CD8-positive, alpha-beta memory T cell (primary cell): ENCODE results near the gene NAV3. TPM values are rescaled to one million over a fixed set of nuclear protein-coding genes. Genes with fewer than 3 reads are reported as not detected.

Experiments used
- CTCF ChIA-PET: fragments of 350-600 bp; sonication (Branson Sonifier 250); formaldehyde crosslinking; loops from one replicate; lab custom pipeline; 2021; ENCODE audit warnings: antibody characterized with exemption; lab: Charles Lee
- POLR2A ChIA-PET: fragments of 350-600 bp; sonication (Branson Sonifier 250); formaldehyde crosslinking; loops from one replicate; lab custom pipeline; 2021; ENCODE audit warnings: antibody characterized with exemption; lab: Charles Lee
- DNase-seq, 5 donors: peaks; one replicate each; pipeline versions ENCODE4 v3.0.0 to v3.0.0-alpha.2; 2020 to 2022; ENCODE audit warnings: mixed read lengths in 1 of 5
- H3K27ac ChIP-seq: one replicate; pipeline ENCODE4 v1.7.0; 2013; ENCODE audit warnings: low read depth, mild to moderate bottlenecking, low read length, moderate library complexity
- H3K27me3 ChIP-seq: 2 replicates; pipeline ENCODE4 v1.7.0; 2013; ENCODE audit warnings: low read length, mild to moderate bottlenecking; ENCODE audit not compliant: insufficient read depth, poor library complexity, severe bottlenecking
- H3K36me3 ChIP-seq: 2 replicates; pipeline ENCODE4 v1.7.0; 2013; ENCODE audit warnings: mild to moderate bottlenecking, low read length, moderate library complexity; ENCODE audit not compliant: insufficient read depth
- H3K4me1 ChIP-seq: 2 replicates; pipeline ENCODE4 v1.7.0; 2013; ENCODE audit warnings: mild to moderate bottlenecking, low read length, moderate library complexity; ENCODE audit not compliant: insufficient read depth
- H3K4me3 ChIP-seq: 2 replicates; pipeline ENCODE4 v1.7.0; 2013; ENCODE audit warnings: mild to moderate bottlenecking, low read length
- H3K9me3 ChIP-seq: 2 replicates; pipeline ENCODE4 v1.7.0; 2013; ENCODE audit warnings: mild to moderate bottlenecking, low read length
- H3K27ac Mint-ChIP-seq, 8 donors: one replicate each; pipeline ENCODE4 v1.8.0; 2020 to 2021; ENCODE audit warnings: mixed read lengths in 8 of 8, mild to moderate bottlenecking in 6 of 8, inconsistent platforms in 3 of 8, moderate library complexity in 3 of 8
- H3K27me3 Mint-ChIP-seq, 2 donors: one replicate each; pipeline ENCODE4 v1.8.0; 2020 to 2021; ENCODE audit warnings: mixed read lengths in 2 of 2, mild to moderate bottlenecking in 1 of 2, moderate library complexity in 1 of 2
- H3K36me3 Mint-ChIP-seq, 3 donors: one replicate each; pipeline ENCODE4 v1.8.0; 2020 to 2021; ENCODE audit warnings: mixed read lengths in 3 of 3, inconsistent platforms in 1 of 3, mild to moderate bottlenecking in 1 of 3
- H3K4me1 Mint-ChIP-seq, 3 donors: one replicate each; pipeline ENCODE4 v1.8.0; 2020 to 2021; ENCODE audit warnings: mixed read lengths in 3 of 3, inconsistent platforms in 1 of 3, mild to moderate bottlenecking in 1 of 3
- H3K4me3 Mint-ChIP-seq, 7 donors: one replicate each; pipeline ENCODE4 v1.8.0; 2020 to 2021; ENCODE audit warnings: mixed read lengths in 7 of 7, mild to moderate bottlenecking in 6 of 7, moderate library complexity in 4 of 7, inconsistent platforms in 2 of 7
- H3K9me3 Mint-ChIP-seq, 5 donors: one replicate each; pipeline ENCODE4 v1.8.0; 2020 to 2022; ENCODE audit warnings: mixed read lengths in 5 of 5, mild to moderate bottlenecking in 3 of 5, moderate library complexity in 2 of 5, inconsistent platforms in 1 of 5
- polyA plus RNA-seq: library from polyadenylated mRNA; unstranded; fragments of 300-500 nt; fragmentation: Illumina TruSeq; gene quantifications from one replicate; pipeline ENCODE4 v1.2.3, GENCODE V29; 2021
- total RNA-seq, 2 experiments: library from RNA; stranded (reverse); gene quantifications; one replicate each; pipeline ENCODE4 v1.2.3, GENCODE V29; 2021

NAV3 gene
- total and polyA plus RNA-seq, 3 experiments from 2014 or later = not detected

GRCh38 chr12:78040111-78040510 is 209.4 kb downstream of the NAV3 start:
- POLR2A ChIA-PET = no interaction called here
- no peaks in the 10 kb centered on the region for H3K4me1 Mint-ChIP-seq
- H3K4me3 Mint-ChIP-seq = no peak overlapping the region
- H3K9me3 Mint-ChIP-seq = peaks cover 8 to 31% (median 11%) of the 10 kb centered on the region in 5 donors
- no peaks in the 10 kb centered on the region for H3K27me3 Mint-ChIP-seq
- no peaks in the 10 kb centered on the region for H3K27me3 ChIP-seq
- DNase-seq = no peak
- CTCF ChIA-PET = no interaction called here
- no peak overlapping the region for H3K27ac Mint-ChIP-seq
- H3K27ac ChIP-seq = no peak overlapping the region
- H3K36me3 ChIP-seq = no peaks in the 10 kb centered on the region
- no peaks in the 10 kb centered on the region for H3K4me1 ChIP-seq
- no peak overlapping the region for H3K4me3 ChIP-seq
- no peaks in the 10 kb centered on the region for H3K9me3 ChIP-seq
- no peaks in the 10 kb centered on the region for H3K36me3 Mint-ChIP-seq

- POLR2A ChIA-PET = no interaction called here
- Histone ChIP-seq H3K27ac (no peak overlapping the region), H3K4me1 (no peaks in the 10 kb centered on the region), H3K36me3 (no peaks in the 10 kb centered on the region), H3K27me3 (no peaks in the 10 kb centered on the region), H3K4me3 (no peak overlapping the region), H3K9me3 (no peaks in the 10 kb centered on the region)
- Mint-ChIP-seq H3K9me3 (peaks cover 8 to 30% (median 14%) of the 10 kb centered on the region in 5 donors), H3K36me3 (peaks cover 0 to 2% (median 0%) of the 10 kb centered on the region in 3 donors), H3K27me3 (no peaks in the 10 kb centered on the region), H3K27ac (no peak overlapping the region), H3K4me3 (no peak overlapping the region), H3K4me1 (no peaks in the 10 kb centered on the region)
- CTCF ChIA-PET = no interaction called here
- DNase-seq = no peak
Measured at GRCh38 chr12:78050790-78051189, 220.1 kb downstream of the NAV3 start.

GRCh38 chr12:78055545-78055944 is 224.9 kb downstream of the NAV3 start:
- POLR2A ChIA-PET = no interaction called here
- H3K27me3 ChIP-seq = no peaks in the 10 kb centered on the region
- no peaks in the 10 kb centered on the region for H3K9me3 ChIP-seq
- no peak for DNase-seq
- H3K4me3 ChIP-seq = no peak overlapping the region
- H3K36me3 ChIP-seq = no peaks in the 10 kb centered on the region
- no peak overlapping the region for H3K4me3 Mint-ChIP-seq
- no peak overlapping the region for H3K27ac ChIP-seq
- no peaks in the 10 kb centered on the region for H3K36me3 Mint-ChIP-seq
- H3K4me1 ChIP-seq = no peaks in the 10 kb centered on the region
- CTCF ChIA-PET = no interaction called here
- no peaks in the 10 kb centered on the region for H3K27me3 Mint-ChIP-seq
- peaks cover 0 to 14% (median 2%) of the 10 kb centered on the region in 5 donors for H3K9me3 Mint-ChIP-seq
- H3K4me1 Mint-ChIP-seq = no peaks in the 10 kb centered on the region
- no peak overlapping the region for H3K27ac Mint-ChIP-seq

GRCh38 chr12:78057075-78057474 is 226.4 kb downstream of the NAV3 start:
- H3K27ac ChIP-seq = no peak overlapping the region
- Mint-ChIP-seq H3K36me3 (no peaks in the 10 kb centered on the region), H3K27ac (peak overlapping the region in 1 of 8 donors; percentile 54), H3K27me3 (no peaks in the 10 kb centered on the region), H3K4me3 (no peak overlapping the region), H3K4me1 (no peaks in the 10 kb centered on the region), H3K9me3 (peaks cover 0 to 12% (median 2%) of the 10 kb centered on the region in 5 donors)
- ChIA-PET CTCF (no interaction called here), POLR2A (no interaction called here)
- no peak overlapping the region for H3K4me3 ChIP-seq
- H3K4me1 ChIP-seq = no peaks in the 10 kb centered on the region
- H3K9me3 ChIP-seq = no peaks in the 10 kb centered on the region
- DNase-seq = no peak
- H3K27me3 ChIP-seq = no peaks in the 10 kb centered on the region
- no peaks in the 10 kb centered on the region for H3K36me3 ChIP-seq

- H3K9me3 ChIP-seq = no peaks in the 10 kb centered on the region
- CTCF ChIA-PET = no interaction called here
- Mint-ChIP-seq H3K27me3 (no peaks in the 10 kb centered on the region), H3K4me1 (no peaks in the 10 kb centered on the region), H3K36me3 (no peaks in the 10 kb centered on the region), H3K9me3 (peaks cover 0 to 11% (median 4%) of the 10 kb centered on the region in 5 donors), H3K4me3 (no peak overlapping the region), H3K27ac (no peak overlapping the region)
- H3K4me3 ChIP-seq = no peak overlapping the region
- DNase-seq = no peak
- H3K27ac ChIP-seq = no peak overlapping the region
- H3K4me1 ChIP-seq = no peaks in the 10 kb centered on the region
- no peaks in the 10 kb centered on the region for H3K36me3 ChIP-seq
- no peaks in the 10 kb centered on the region for H3K27me3 ChIP-seq
- POLR2A ChIA-PET = no interaction called here
Measured at GRCh38 chr12:78060186-78060585, 229.5 kb downstream of the NAV3 start.

- no peaks in the 10 kb centered on the region for H3K36me3 ChIP-seq
- H3K27me3 ChIP-seq = no peaks in the 10 kb centered on the region
- Mint-ChIP-seq H3K36me3 (no peaks in the 10 kb centered on the region), H3K9me3 (peaks cover 0 to 9% (median 4%) of the 10 kb centered on the region in 5 donors), H3K27ac (no peak overlapping the region), H3K4me1 (no peaks in the 10 kb centered on the region), H3K4me3 (no peak overlapping the region), H3K27me3 (no peaks in the 10 kb centered on the region)
- no peak overlapping the region for H3K4me3 ChIP-seq
- no peaks in the 10 kb centered on the region for H3K4me1 ChIP-seq
- no peak for DNase-seq
- H3K9me3 ChIP-seq = no peaks in the 10 kb centered on the region
- CTCF ChIA-PET = no interaction called here
- H3K27ac ChIP-seq = no peak overlapping the region
- POLR2A ChIA-PET = no interaction called here
Measured at GRCh38 chr12:78062786-78063185, 232.1 kb downstream of the NAV3 start.

GRCh38 chr12:78081590-78082314 is 251.1 kb downstream of the NAV3 start:
- no peak for DNase-seq
- Histone ChIP-seq H3K27ac (no peak overlapping the region), H3K4me3 (no peak overlapping the region), H3K27me3 (no peaks in the 10 kb centered on the region), H3K9me3 (no peaks in the 10 kb centered on the region), H3K36me3 (no peaks in the 10 kb centered on the region), H3K4me1 (no peaks in the 10 kb centered on the region)
- no peaks in the 10 kb centered on the region for H3K36me3 Mint-ChIP-seq
- ChIA-PET POLR2A (no interaction called here), CTCF (no interaction called here)
- no peak overlapping the region for H3K4me3 Mint-ChIP-seq
- no peak overlapping the region for H3K27ac Mint-ChIP-seq
- no peaks in the 10 kb centered on the region for H3K4me1 Mint-ChIP-seq
- peaks cover 0 to 6% (median 3%) of the 10 kb centered on the region in 5 donors for H3K9me3 Mint-ChIP-seq
- H3K27me3 Mint-ChIP-seq = no peaks in the 10 kb centered on the region

- no peaks in the 10 kb centered on the region for H3K9me3 ChIP-seq
- Mint-ChIP-seq H3K36me3 (no peaks in the 10 kb centered on the region), H3K27me3 (no peaks in the 10 kb centered on the region), H3K4me1 (no peaks in the 10 kb centered on the region), H3K27ac (no peak overlapping the region), H3K9me3 (peaks cover 0 to 13% (median 0%) of the 10 kb centered on the region in 5 donors), H3K4me3 (no peak overlapping the region)
- DNase-seq = no peak
- H3K36me3 ChIP-seq = no peaks in the 10 kb centered on the region
- ChIA-PET CTCF (no interaction called here), POLR2A (no interaction called here)
- no peaks in the 10 kb centered on the region for H3K4me1 ChIP-seq
- H3K4me3 ChIP-seq = no peak overlapping the region
- H3K27me3 ChIP-seq = no peaks in the 10 kb centered on the region
- no peak overlapping the region for H3K27ac ChIP-seq
Measured at GRCh38 chr12:78085542-78086182, 255.0 kb downstream of the NAV3 start.
